Loucy (cell line): ENCODE data around the gene ACOXL.

Experiments
- H2AFZ ChIP-seq: fragments of 200-600 bp; sonication (generic); 2 replicates; pipeline ENCODE4 v1.6.0; 2016; ENCODE audit warnings: antibody characterized with exemption, mild to moderate bottlenecking, low read length, moderate library complexity
- H3F3A ChIP-seq: fragments of 200-600 bp; 2 replicates; pipeline ENCODE4 v1.6.0; 2016; ENCODE audit warnings: antibody characterized with exemption, low read depth, mild to moderate bottlenecking
- H3K27me3 ChIP-seq: fragments of 200-600 bp; sonication (generic); 2 replicates; pipeline ENCODE4 v1.6.1; 2014; ENCODE audit warnings: low read length, mild to moderate bottlenecking; ENCODE audit not compliant: insufficient read depth, poor library complexity, severe bottlenecking
- H3K36me3 ChIP-seq: fragments of 200-600 bp; sonication (generic); 2 replicates; pipeline ENCODE4 v1.6.1; 2016; ENCODE audit warnings: low read length; ENCODE audit not compliant: insufficient read depth
- H3K4me1 ChIP-seq: fragments of 200-600 bp; sonication (generic); 2 replicates; pipeline ENCODE4 v1.5.1; 2014; ENCODE audit warnings: low read length, mild to moderate bottlenecking; ENCODE audit not compliant: insufficient read depth, poor library complexity, severe bottlenecking
- H3K4me2 ChIP-seq: fragments of 200-600 bp; sonication (generic); 2 replicates; pipeline ENCODE4 v1.6.0; 2014; ENCODE audit warnings: antibody characterized with exemption, low read length, low read depth, mild to moderate bottlenecking; ENCODE audit not compliant: poor library complexity, severe bottlenecking
- H3K4me3 ChIP-seq: fragments of 200-600 bp; sonication (generic); 2 replicates; pipeline ENCODE4 v1.5.1; 2014; ENCODE audit warnings: low read length, mild to moderate bottlenecking, mixed read lengths; ENCODE audit not compliant: poor library complexity, severe bottlenecking
- H3K79me2 ChIP-seq: fragments of 200-600 bp; sonication (generic); 2 replicates; pipeline ENCODE4 v1.6.1; 2014; ENCODE audit warnings: low read length; ENCODE audit not compliant: insufficient read depth
- H3K9ac ChIP-seq: fragments of 200-600 bp; sonication (generic); 2 replicates; pipeline ENCODE4 v1.6.0; 2014; ENCODE audit warnings: mild to moderate bottlenecking, low read depth, low read length, moderate library complexity; ENCODE audit not compliant: poor library complexity, severe bottlenecking
- H3K9me2 ChIP-seq: fragments of 200-600 bp; sonication (generic); replicated peaks from 2 replicates; pipeline ENCODE4 v1.6.1; 2016; ENCODE audit warnings: low read depth, low read length, mixed read lengths
- H3K9me3 ChIP-seq: fragments of 200-600 bp; sonication (generic); 2 replicates; pipeline ENCODE4 v1.6.1; 2014; ENCODE audit warnings: mild to moderate bottlenecking, antibody characterized with exemption, low read length, low read depth; ENCODE audit not compliant: insufficient read depth
- H4K20me1 ChIP-seq: fragments of 200-600 bp; sonication (generic); 2 replicates; pipeline ENCODE4 v1.6.0; 2014; ENCODE audit warnings: antibody characterized with exemption, low read length, mild to moderate bottlenecking; ENCODE audit not compliant: insufficient read depth, poor library complexity, severe bottlenecking
- EZH2phosphoT487 ChIP-seq: fragments of 200-600 bp; IDR thresholded peaks from 2 replicates; pipeline ENCODE4 v1.6.1; 2018; ENCODE audit warnings: antibody characterized with exemption, mild to moderate bottlenecking, moderate library complexity, borderline replicate concordance
- TF ChIP-seq, protein P1 (sequence below): fragments of 200-600 bp; sonication (generic); conservative IDR thresholded peaks from 2 replicates; pipeline ENCODE4 v1.5.1; 2014; ENCODE audit warnings: mild to moderate bottlenecking, antibody characterized with exemption, low read length

Gene ACOXL

DNA sequence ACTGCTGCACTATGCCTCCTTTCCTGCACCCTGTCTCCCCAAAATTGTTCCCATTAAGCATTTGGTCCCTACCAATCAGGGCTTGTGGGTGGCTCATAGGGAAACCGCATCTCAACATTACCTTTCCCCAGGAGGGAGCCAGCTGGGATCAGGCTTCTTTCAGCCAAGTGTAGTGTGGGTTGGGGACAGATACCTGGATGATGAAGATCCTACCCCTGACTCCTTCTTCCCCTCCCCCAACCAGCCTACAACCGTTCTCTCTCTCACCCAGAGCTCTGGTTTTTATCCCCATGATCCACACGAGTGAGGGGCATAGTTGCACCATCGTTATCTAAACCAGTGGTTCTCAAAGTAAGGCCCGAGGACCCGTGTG is 40.0 kb downstream of the ACOXL start:
- no peak overlapping the region for H3K9ac ChIP-seq
- TF ChIP-seq EZH2phosphoT487: no peak
- TF ChIP-seq, protein P1, sequence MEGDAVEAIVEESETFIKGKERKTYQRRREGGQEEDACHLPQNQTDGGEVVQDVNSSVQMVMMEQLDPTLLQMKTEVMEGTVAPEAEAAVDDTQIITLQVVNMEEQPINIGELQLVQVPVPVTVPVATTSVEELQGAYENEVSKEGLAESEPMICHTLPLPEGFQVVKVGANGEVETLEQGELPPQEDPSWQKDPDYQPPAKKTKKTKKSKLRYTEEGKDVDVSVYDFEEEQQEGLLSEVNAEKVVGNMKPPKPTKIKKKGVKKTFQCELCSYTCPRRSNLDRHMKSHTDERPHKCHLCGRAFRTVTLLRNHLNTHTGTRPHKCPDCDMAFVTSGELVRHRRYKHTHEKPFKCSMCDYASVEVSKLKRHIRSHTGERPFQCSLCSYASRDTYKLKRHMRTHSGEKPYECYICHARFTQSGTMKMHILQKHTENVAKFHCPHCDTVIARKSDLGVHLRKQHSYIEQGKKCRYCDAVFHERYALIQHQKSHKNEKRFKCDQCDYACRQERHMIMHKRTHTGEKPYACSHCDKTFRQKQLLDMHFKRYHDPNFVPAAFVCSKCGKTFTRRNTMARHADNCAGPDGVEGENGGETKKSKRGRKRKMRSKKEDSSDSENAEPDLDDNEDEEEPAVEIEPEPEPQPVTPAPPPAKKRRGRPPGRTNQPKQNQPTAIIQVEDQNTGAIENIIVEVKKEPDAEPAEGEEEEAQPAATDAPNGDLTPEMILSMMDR: no peak
- no peaks in the 10 kb centered on the region for H3K36me3 ChIP-seq
- H2AFZ ChIP-seq: no peak overlapping the region
- no peaks in the 10 kb centered on the region for H3K9me3 ChIP-seq
- H3F3A ChIP-seq: no peaks in the 10 kb centered on the region
- no peak overlapping the region for H3K4me3 ChIP-seq
- no peaks in the 10 kb centered on the region for H3K4me1 ChIP-seq
- H3K27me3 ChIP-seq: no peaks in the 10 kb centered on the region
- no peaks in the 10 kb centered on the region for H4K20me1 ChIP-seq
- H3K9me2 ChIP-seq: no peaks in the 10 kb centered on the region
- no peaks in the 10 kb centered on the region for H3K79me2 ChIP-seq
- H3K4me2 ChIP-seq: no peak overlapping the region

DNA sequence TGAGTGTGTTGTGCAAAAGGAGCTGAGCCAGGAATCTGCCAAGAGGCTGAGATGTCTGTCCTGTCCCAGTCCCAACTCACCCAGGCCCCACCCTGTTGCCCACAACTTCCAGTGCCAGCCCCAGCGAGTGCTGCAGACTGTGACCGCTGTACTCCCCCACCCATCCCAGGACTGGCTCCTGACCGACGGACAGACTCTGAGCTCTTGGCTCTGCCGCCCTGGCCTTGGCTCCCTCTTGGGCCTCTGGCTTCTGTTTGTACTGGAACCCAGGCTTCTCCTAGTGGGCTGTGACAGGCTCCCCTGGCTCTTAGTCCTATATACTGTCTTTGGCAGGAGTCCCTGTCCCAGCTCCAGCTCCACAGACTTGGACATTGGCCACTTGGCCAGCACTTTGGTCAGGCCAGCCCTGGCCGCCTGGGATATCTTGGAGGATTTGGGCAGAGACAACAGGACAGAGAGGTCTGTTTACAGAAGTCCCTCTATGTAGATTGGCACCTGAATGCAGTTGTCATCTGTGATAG is 41.1 kb downstream of the ACOXL start:
- H3F3A ChIP-seq: no peaks in the 10 kb centered on the region
- H2AFZ ChIP-seq: no peak overlapping the region
- H3K4me3 ChIP-seq: no peak overlapping the region
- H3K4me2 ChIP-seq: no peak overlapping the region
- no peak overlapping the region for H3K9ac ChIP-seq
- TF ChIP-seq EZH2phosphoT487: no peak
- TF ChIP-seq, protein P1: no peak
- H3K36me3 ChIP-seq: no peaks in the 10 kb centered on the region
- H3K27me3 ChIP-seq: no peaks in the 10 kb centered on the region
- no peaks in the 10 kb centered on the region for H4K20me1 ChIP-seq
- no peaks in the 10 kb centered on the region for H3K9me3 ChIP-seq
- no peaks in the 10 kb centered on the region for H3K9me2 ChIP-seq
- H3K4me1 ChIP-seq: no peaks in the 10 kb centered on the region
- H3K79me2 ChIP-seq: no peaks in the 10 kb centered on the region

DNA sequence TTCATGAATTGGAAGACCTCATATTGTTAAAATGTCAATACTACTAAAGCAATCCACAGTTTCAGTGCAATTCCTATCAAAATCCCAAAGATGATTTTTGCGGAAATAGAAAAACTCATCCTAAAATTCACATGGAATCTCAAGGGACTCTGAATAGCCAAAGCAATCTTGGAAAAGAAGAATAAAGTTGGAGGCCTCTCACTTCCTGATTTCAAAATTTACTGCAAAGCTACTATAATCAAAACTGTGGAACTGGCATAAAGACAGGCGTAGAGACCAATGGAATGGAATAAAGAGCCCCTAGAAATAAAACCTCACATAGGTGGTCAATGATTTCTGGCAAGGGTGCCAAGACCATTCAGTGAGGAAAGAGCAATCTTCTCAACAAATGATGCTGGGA is 42.3 kb downstream of the ACOXL start:
- Histone ChIP-seq H3F3A (no peaks in the 10 kb centered on the region), H3K4me3 (no peak overlapping the region), H3K36me3 (no peaks in the 10 kb centered on the region), H3K9ac (no peak overlapping the region), H3K4me2 (no peak overlapping the region), H3K27me3 (no peaks in the 10 kb centered on the region), H3K9me3 (no peaks in the 10 kb centered on the region), H3K4me1 (peaks cover 3% of the 10 kb centered on the region), H2AFZ (no peak overlapping the region), H3K79me2 (no peaks in the 10 kb centered on the region), H3K9me2 (no peaks in the 10 kb centered on the region), H4K20me1 (no peaks in the 10 kb centered on the region)
- TF ChIP-seq, protein P1: no peak
- no peak for TF ChIP-seq EZH2phosphoT487
